Measurements from ENCODE around the gene P2RY11.

The P2RY11 gene

DNA sequence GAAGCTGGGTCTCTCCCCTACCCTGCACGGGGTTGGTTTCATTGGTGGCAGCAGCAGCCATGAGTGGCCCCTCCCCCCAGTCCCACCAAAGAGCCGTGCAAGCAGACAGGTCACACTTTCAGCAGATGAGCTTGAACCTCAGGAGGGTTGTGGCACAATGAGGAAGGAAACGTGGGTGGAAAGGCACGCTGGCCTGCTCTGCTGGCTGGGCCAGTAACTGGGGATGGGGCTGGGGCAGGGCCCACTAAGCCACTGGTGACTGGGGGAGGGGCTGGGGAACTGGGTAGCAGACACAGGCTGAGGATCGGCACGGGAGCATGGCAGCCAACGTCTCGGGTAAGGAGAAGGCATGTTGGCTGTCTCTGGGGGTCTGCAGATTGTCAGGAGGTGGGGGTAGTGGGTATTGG, at the start of gene P2RY11:
Gene P2RY11, plus strand, starts transcription at position 289 of the 407 bp plus-strand sequence. Its CDS starts 29 bp downstream, at position 318.
- DNase-seq (ENCODE audit: low read depth): no peak

GRCh38 chr19:10061717-10062310, 49.7 kb upstream of the P2RY11 start:
- no peak for DNase-seq (ENCODE audit: low read depth)

GRCh38 chr19:10068205-10068604, 43.3 kb upstream of the P2RY11 start:
- DNase-seq (ENCODE audit: low read depth): no peak

GRCh38 chr19:10069046-10069445, 42.4 kb upstream of the P2RY11 start:
- no peak for DNase-seq (ENCODE audit: low read depth)

DNA sequence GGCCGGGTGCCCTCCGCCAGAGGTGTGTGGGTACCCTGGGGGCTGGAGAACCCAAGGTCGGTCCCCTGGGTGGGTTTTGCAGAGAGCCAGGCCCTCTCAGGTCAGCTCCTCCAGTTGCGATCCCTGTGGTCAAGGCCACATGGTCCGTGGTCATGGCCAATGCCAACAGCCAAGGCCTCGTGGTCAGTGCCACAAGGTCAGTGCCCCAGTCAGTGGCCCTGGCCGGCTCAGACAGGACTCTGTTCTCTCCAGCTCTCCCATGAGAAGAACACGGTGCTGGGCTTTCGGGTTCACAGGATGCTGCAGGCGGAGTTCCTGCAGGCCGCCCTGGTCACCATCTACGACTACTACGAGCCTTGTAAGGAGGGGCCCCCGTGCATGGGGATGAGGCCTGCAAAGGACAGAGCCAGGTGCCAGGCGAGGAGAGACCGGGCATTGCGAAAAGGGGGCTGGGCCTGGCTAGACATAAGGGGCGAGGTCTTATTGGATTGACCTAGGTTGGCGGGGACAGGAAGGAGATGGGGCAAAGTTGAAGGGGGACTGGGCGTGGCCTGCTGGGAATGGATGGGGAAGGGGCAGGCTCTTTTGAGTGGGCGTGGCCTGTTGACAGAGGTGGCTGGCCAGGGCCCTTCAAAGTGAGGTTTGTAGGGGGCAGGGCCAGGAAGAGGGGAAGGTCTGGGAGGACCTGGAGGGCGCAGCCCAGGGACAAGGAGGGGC, 40.6 kb upstream of the P2RY11 start:
- DNase-seq (ENCODE audit: low read depth): no peak

DNA sequence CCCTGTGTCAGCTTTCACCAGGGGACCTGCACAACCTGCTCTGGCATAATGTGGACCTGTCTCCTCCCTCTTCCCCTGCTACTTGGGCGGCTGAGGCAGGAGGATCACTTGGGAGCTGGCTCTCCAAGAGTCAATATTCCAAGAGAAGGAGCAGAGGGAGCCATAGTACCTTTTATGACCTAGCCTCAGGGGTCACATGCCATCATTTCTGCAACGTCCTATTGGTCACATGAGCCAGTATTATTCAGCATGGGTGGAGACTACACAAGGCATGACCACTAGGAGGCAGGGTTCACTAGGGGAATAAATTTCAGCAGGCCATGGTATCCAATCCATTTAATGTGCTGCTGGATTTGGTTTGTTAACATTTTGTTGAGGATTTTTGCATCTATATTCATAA, 37.3 kb upstream of the P2RY11 start:
- no peak for DNase-seq (ENCODE audit: low read depth)

DNA sequence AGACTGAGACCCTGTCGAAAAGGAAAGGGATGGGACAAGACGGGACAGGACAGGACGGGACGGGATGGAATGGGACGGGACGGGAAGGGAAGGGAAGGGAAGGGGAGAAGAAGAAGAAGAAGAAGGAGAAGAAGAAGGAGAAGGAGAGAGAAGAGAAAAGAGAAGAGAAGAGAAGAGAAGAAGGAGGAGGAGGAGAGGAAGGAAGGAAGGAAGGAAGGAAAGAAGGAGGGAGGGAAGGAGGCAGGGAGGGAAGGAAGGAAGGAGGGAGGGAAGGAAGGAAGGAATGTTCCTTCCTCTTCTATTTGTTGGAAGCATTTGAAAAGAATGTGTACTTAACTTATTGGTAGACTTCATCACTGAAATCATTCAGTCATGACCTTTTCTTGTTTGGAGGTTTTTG, 35.0 kb upstream of the P2RY11 start:
- no peak for DNase-seq (ENCODE audit: low read depth)

- no peak for DNase-seq (ENCODE audit: low read depth)
These were observed 33.2 kb upstream of the P2RY11 start for GRCh38 chr19:10078329-10078728.

GRCh38 chr19:10079031-10079453, 32.5 kb upstream of the P2RY11 start:
- DNase-seq (ENCODE audit: low read depth): no peak

- DNase-seq (ENCODE audit: low read depth): no peak
These were observed 27.6 kb upstream of the P2RY11 start for GRCh38 chr19:10083911-10084310.

DNA sequence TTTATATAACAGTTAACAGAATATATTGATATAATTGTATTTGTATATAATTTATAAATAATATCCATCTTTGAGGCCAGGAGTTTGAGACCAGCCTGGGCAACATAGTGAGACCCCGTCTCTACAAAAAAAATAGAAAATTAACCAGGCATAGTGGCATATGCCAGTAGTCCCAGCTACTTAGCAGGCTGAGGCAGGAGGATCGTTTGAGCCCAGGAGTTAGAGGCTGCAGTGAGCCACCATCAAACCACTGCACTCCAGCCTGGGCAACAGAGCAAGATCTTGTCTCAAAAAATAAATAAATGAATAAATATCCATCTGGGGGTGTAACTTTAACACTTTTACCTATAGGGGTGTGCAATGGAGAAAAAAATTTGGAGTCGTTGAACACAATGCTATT, 26.7 kb upstream of the P2RY11 start:
- no peak for DNase-seq (ENCODE audit: low read depth)

GRCh38 chr19:10085641-10086590, 25.6 kb upstream of the P2RY11 start, which contains the start of gene SHFL:
SHFL (plus strand) TSS chr19:10086317; CDS start chr19:10086428, 111 bp downstream.
- peak; percentile 74 for DNase-seq (ENCODE audit: low read depth)

- no peak for DNase-seq (ENCODE audit: low read depth)
These were observed 24.8 kb upstream of the P2RY11 start for GRCh38 chr19:10086591-10087192.

DNA sequence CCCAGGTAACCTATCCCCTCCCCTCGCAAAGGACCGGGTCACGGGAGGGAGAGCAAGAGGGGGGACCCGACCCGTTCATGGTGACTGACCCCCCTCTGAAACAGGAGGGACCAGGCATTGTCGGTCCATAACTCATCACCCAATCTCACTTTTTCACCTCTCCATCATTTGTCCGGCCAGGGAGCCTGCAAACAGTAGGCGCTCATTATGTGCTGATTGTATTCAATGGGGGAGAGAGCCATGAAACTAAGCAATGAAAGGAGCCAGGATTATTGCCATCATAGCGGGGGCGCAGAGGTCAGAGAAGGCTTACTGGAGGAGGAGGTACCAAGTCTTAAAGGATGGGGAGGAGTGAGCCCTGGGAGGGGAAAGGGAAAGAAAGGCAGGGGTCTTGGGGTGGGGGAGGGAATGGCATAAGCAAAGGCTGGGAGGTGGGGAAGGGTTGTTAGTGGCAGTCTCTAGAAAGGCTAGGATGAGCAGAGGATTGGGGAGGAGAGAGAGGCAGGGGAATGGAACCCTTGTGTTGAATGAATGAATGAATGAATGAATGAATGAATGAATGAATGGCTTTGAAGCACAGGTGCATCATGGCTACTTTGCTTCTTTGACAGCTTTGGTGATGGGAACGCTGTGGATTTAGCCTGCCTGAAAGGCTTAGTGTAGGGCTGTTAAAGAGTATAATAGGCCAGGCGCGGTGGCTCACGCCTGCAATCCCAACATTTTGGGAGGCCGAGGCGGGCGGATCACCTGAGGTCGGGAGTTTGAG, 24.0 kb upstream of the P2RY11 start:
- DNase-seq (ENCODE audit: low read depth): no peak

- DNase-seq (ENCODE audit: low read depth): no peak
These were observed 22.4 kb upstream of the P2RY11 start for GRCh38 chr19:10088949-10089554.

DNA sequence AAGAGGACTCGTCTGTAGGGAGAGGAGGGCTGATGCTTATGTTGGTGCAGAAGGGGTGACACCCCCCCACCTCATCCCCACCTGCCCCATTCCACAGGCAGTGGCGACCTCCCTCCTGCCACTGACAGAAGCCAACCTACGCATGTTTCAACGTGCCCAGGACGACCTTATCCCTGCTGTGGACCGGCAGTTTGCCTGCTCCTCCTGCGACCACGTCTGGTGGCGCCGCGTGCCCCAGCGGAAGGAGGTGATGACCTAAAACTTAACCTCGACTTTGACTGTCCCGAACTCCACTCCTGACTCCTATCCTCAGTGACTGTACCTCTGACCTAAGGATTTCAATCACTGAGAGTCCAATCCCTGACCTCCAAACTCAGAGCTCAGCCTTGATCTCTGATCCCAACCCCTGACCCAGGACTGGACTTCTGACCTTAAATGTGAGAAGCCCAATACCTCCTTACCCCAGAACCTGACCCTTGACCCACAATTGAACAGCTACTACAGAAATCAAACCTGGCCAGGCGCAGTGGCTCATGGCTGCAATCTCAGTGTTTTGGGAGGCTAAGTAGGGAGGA, 21.6 kb upstream of the P2RY11 start:
- DNase-seq (ENCODE audit: low read depth): no peak

- no peak for DNase-seq (ENCODE audit: low read depth)
These were observed 20.2 kb upstream of the P2RY11 start for GRCh38 chr19:10091370-10091687.

GRCh38 chr19:10091895-10092641, 19.4 kb upstream of the P2RY11 start:
- DNase-seq (ENCODE audit: low read depth): no peak

- no peak for DNase-seq (ENCODE audit: low read depth)
These were observed 18.7 kb upstream of the P2RY11 start for GRCh38 chr19:10092648-10093294.

Data from activated T-helper 9 cell treated with anti-CD3 and anti-CD28 coated beads, Interleukin-2, amount 50 U/mL, for 16 hours (primary cell).